A549 (cell line): ENCODE data around the gene NDUFB4. TPM values are rescaled to one million over a fixed set of nuclear protein-coding genes. Genes with fewer than 3 reads are reported as not detected.

Experiments
- ATAC-seq, 2 experiments: fragments of 200-7000 bp in 1 of 2; fragments of >200 bp in 1 of 2; cut with Nextera tagmentation in 1 of 2; cut with Tn5 transposase in 1 of 2; 3 replicates each; pipeline versions ENCODE4 v1.8.0 to v1.9.1; 2018 to 2020; ENCODE audit warnings: mild to moderate bottlenecking in 1 of 2, moderate library complexity in 1 of 2
- CTCF ChIA-PET: fragments of 300-600 bp; sonication (Branson Sonifier 250); formaldehyde crosslinking; extraction: SDS; loops from one replicate; lab custom pipeline; 2021; ENCODE audit warnings: antibody characterized with exemption, inconsistent platforms; lab: Yijun Ruan, JAX
- POLR2A ChIA-PET: fragments of 350-600 bp; formaldehyde crosslinking; extraction: SDS; loops from one replicate; lab custom pipeline; 2021; ENCODE audit warnings: antibody characterized with exemption, inconsistent platforms; lab: Yijun Ruan, JAX
- DNase-seq, 2 experiments: peaks; one replicate each; pipeline versions ENCODE4 v3.0.0 to v3.0.0-alpha.2; 2011 to 2016; ENCODE audit warnings: low read depth in 1 of 2, low spot score in 1 of 2
- FAIRE-seq: peaks from 2 replicates; lab custom pipeline; 2011; peaks lifted over from hg19 to GRCh38; lab: Jason Lieb, UNC
- H3K27ac ChIP-seq, 2 experiments: fragments of >200 bp; sonication (Bioruptor Twin); formaldehyde crosslinking; 3 replicates each; pipeline ENCODE4 v1.5.1; 2016 to 2017
- H3K4me1 ChIP-seq: fragments of >200 bp; sonication (Bioruptor Twin); formaldehyde crosslinking; 3 replicates; pipeline ENCODE4 v1.6.1; 2016
- H3K4me2 ChIP-seq: fragments of >200 bp; sonication (Bioruptor Twin); formaldehyde crosslinking; 3 replicates; pipeline ENCODE4 v1.6.1; 2016
- H3K4me3 ChIP-seq: fragments of >200 bp; sonication (Bioruptor Twin); formaldehyde crosslinking; 3 replicates; pipeline ENCODE4 v1.5.1; 2016
- H3K9me3 ChIP-seq: fragments of >200 bp; sonication (Bioruptor Twin); formaldehyde crosslinking; 3 replicates; pipeline ENCODE4 v1.6.1; 2016
- CEBPB ChIP-seq, 2 experiments: fragments of >200 bp in 1 of 2; sonication (Bioruptor Twin) in 1 of 2; formaldehyde crosslinking in 1 of 2; IDR thresholded peaks; 2 replicates each; pipeline ENCODE4 v1.6.1; 2012 to 2016
- CHD4 ChIP-seq: fragments of 200-600 bp; sonication (generic); IDR thresholded peaks from 2 replicates; pipeline ENCODE4 v1.6.1; 2016; ENCODE audit warnings: antibody characterized with exemption, mild to moderate bottlenecking, borderline replicate concordance
- EHF ChIP-seq: fragments of 250-450 bp; sonication (Bioruptor Pico); IDR thresholded peaks from 2 replicates; pipeline ENCODE4 v1.5.0; 2020; ENCODE audit warnings: mild to moderate bottlenecking
- EHMT2 ChIP-seq: fragments of 200-600 bp; sonication (generic); IDR thresholded peaks from 2 replicates; pipeline ENCODE4 v1.6.1; 2016; ENCODE audit warnings: antibody characterized with exemption, low read depth, mild to moderate bottlenecking, moderate library complexity
- EP300 ChIP-seq, 2 experiments: fragments of >200 bp; sonication (Bioruptor Twin); formaldehyde crosslinking; IDR thresholded peaks; 2 replicates in 1 of 2; 3 replicates in 1 of 2; pipeline ENCODE4 v1.6.1; 2016 to 2017
- FOSL2 ChIP-seq, 2 experiments: fragments of 450-650 bp in 1 of 2; fragments of >200 bp in 1 of 2; sonication (Bioruptor Twin) in 1 of 2; formaldehyde crosslinking; IDR thresholded peaks; 2 replicates each; pipeline versions ENCODE4 v1.5.0 to v1.6.1; 2016 to 2020; ENCODE audit warnings: mild to moderate bottlenecking in 1 of 2, moderate library complexity in 1 of 2
- GATA3 ChIP-seq: IDR thresholded peaks from 2 replicates; pipeline ENCODE4 v1.6.1; 2012; ENCODE audit warnings: borderline replicate concordance
- HDAC2 ChIP-seq: fragments of 200-600 bp; sonication (generic); IDR thresholded peaks from 2 replicates; pipeline ENCODE4 v1.6.1; 2016
- HEYL ChIP-seq: fragments of 250-450 bp; sonication (Bioruptor Pico); IDR thresholded peaks from 2 replicates; pipeline ENCODE4 v1.8.0; 2021; ENCODE audit warnings: mild to moderate bottlenecking, moderate library complexity
- HOXA7 ChIP-seq: fragments of 250-450 bp; sonication (Bioruptor Pico); IDR thresholded peaks from 2 replicates; pipeline ENCODE4 v1.5.0; 2020; ENCODE audit warnings: mild to moderate bottlenecking, moderate library complexity
- MAFK ChIP-seq: fragments of 450-650 bp; IDR thresholded peaks from 2 replicates; pipeline ENCODE4 v1.6.1; 2014; ENCODE audit not compliant: partially characterized antibody
- PBX3 ChIP-seq: IDR thresholded peaks from 2 replicates; pipeline ENCODE4 v1.6.1; 2012
- RFX5 ChIP-seq: fragments of 450-650 bp; IDR thresholded peaks from 2 replicates; pipeline ENCODE4 v1.7.1; 2014; ENCODE audit warnings: antibody characterized with exemption, mild to moderate bottlenecking, moderate library complexity
- SMC3 ChIP-seq: fragments of >200 bp; sonication (Bioruptor Twin); formaldehyde crosslinking; IDR thresholded peaks from 3 replicates; pipeline ENCODE4 v1.6.1; 2018; ENCODE audit warnings: inconsistent platforms
- SREBF2 ChIP-seq: fragments of 450-650 bp; IDR thresholded peaks from 2 replicates; pipeline ENCODE4 v1.6.1; 2014; ENCODE audit warnings: mild to moderate bottlenecking, moderate library complexity
- USF2 ChIP-seq: fragments of 450-650 bp; IDR thresholded peaks from 2 replicates; pipeline ENCODE4 v1.6.1; 2014; ENCODE audit warnings: antibody characterized with exemption
- ZSCAN20 ChIP-seq: fragments of 250-450 bp; sonication (Bioruptor Pico); IDR thresholded peaks from 2 replicates; pipeline ENCODE4 v1.8.0; 2022; ENCODE audit warnings: mild to moderate bottlenecking, moderate library complexity
- WGBS: methylation state at CpG from one replicate; pipeline ENCODE4 v1.1.6; 2017; ENCODE audit errors: missing lambda C conversion rate; 5-methylcytosine and 5-hydroxymethylcytosine counted together
- polyA plus RNA-seq, 4 experiments: library from polyadenylated mRNA; depleted of rRNA in 3 of 4; stranded (reverse); fragments of >200 nt; fragmentation: RNase III in 1 of 4; extraction: RNeasy Plus Mini Kit Qiagen cat#74134 plus additional on column Dnase treatment in 1 of 4; gene quantifications; 2 replicates in 3 of 4; 3 replicates in 1 of 4; pipeline ENCODE4 v1.2.3, GENCODE V29; 2011 to 2017
- TF ChIP-seq, protein P1 (sequence below): fragments of >200 bp; sonication (Bioruptor Twin); formaldehyde crosslinking; IDR thresholded peaks from 3 replicates; pipeline ENCODE4 v1.5.1; 2016
- TF ChIP-seq, protein P2 (sequence below): fragments of 250-450 bp; sonication (Bioruptor Pico); IDR thresholded peaks from 2 replicates; pipeline ENCODE4 v1.5.0; 2021; ENCODE audit warnings: mild to moderate bottlenecking, moderate library complexity, borderline replicate concordance
- TF ChIP-seq, protein P3 (sequence below): fragments of >200 bp; sonication (Bioruptor Twin); formaldehyde crosslinking; IDR thresholded peaks from 2 replicates; pipeline ENCODE4 v1.6.1; 2016
- TF ChIP-seq, protein P4 (sequence below): IDR thresholded peaks from 2 replicates; pipeline ENCODE4 v1.6.1; 2012; ENCODE audit warnings: low read depth, borderline replicate concordance
- TF ChIP-seq, protein P5 (sequence below): fragments of 150-350 bp; IDR thresholded peaks from 2 replicates; pipeline ENCODE4 v1.6.1; 2014; ENCODE audit warnings: low read depth, mild to moderate bottlenecking, low read length

Gene NDUFB4
- polyA plus RNA-seq, 2 of the 4 experiments (the other 2 are of a cell fraction), result 239 to 686 TPM

DNA sequence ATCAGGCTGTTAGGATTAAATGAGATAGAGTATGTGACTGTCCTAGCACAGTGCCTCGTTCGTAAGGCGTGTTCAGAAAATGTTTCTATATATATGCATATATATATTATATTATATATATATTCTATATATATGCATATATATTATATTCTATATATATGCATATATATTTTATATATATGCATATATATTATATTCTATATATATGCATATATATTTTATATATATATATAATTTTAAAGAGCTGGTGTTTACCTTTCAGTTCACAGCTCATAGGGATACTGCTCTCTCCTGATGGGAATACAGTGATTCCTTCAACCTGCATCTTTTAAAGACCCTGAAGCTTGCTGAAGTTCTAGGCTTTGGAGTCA lies 702 bp downstream of the NDUFB4 start:
- FAIRE-seq (no peak), ATAC-seq (no peak), DNase-seq (no peak)
- H3K4me1 ChIP-seq, result peaks cover 12% of the 10 kb centered on the region; the same call in 2 of the 3 replicates
- peak overlapping the region; percentile 94 for H3K27ac ChIP-seq
- CTCF ChIA-PET, result interaction anchor here (2.4 kb wide), 1 partner anchor 198 kb away, joined by 5 read pairs; no protein-coding TSS in a partner anchor
- TF ChIP-seq FOSL2 (IDR thresholded peaks at IDR 0.05) (no peak), FOSL2 (CRISPR knock-in tag; IDR thresholded peaks at IDR 0.05) (no peak), HEYL (CRISPR knock-in tag) (no peak), PBX3 (no peak), ZSCAN20 (CRISPR knock-in tag) (no peak), CHD4 (no peak), HDAC2 (no peak), SMC3 (no peak), RFX5 (no peak), EP300 (IDR thresholded peaks at IDR 0.05) (no peak), USF2 (no peak), EHF (CRISPR knock-in tag) (no peak), SREBF2 (no peak), HOXA7 (no peak)
- TF ChIP-seq, protein P1, sequence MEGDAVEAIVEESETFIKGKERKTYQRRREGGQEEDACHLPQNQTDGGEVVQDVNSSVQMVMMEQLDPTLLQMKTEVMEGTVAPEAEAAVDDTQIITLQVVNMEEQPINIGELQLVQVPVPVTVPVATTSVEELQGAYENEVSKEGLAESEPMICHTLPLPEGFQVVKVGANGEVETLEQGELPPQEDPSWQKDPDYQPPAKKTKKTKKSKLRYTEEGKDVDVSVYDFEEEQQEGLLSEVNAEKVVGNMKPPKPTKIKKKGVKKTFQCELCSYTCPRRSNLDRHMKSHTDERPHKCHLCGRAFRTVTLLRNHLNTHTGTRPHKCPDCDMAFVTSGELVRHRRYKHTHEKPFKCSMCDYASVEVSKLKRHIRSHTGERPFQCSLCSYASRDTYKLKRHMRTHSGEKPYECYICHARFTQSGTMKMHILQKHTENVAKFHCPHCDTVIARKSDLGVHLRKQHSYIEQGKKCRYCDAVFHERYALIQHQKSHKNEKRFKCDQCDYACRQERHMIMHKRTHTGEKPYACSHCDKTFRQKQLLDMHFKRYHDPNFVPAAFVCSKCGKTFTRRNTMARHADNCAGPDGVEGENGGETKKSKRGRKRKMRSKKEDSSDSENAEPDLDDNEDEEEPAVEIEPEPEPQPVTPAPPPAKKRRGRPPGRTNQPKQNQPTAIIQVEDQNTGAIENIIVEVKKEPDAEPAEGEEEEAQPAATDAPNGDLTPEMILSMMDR, result no peak
- TF ChIP-seq, protein P2, sequence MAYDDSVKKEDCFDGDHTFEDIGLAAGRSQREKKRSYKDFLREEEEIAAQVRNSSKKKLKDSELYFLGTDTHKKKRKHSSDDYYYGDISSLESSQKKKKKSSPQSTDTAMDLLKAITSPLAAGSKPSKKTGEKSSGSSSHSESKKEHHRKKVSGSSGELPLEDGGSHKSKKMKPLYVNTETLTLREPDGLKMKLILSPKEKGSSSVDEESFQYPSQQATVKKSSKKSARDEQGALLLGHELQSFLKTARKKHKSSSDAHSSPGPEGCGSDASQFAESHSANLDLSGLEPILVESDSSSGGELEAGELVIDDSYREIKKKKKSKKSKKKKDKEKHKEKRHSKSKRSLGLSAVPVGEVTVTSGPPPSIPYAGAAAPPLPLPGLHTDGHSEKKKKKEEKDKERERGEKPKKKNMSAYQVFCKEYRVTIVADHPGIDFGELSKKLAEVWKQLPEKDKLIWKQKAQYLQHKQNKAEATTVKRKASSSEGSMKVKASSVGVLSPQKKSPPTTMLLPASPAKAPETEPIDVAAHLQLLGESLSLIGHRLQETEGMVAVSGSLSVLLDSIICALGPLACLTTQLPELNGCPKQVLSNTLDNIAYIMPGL, result no peak
- TF ChIP-seq, protein P3, sequence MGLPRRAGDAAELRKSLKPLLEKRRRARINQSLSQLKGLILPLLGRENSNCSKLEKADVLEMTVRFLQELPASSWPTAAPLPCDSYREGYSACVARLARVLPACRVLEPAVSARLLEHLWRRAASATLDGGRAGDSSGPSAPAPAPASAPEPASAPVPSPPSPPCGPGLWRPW, result no peak
- TF ChIP-seq, protein P4, sequence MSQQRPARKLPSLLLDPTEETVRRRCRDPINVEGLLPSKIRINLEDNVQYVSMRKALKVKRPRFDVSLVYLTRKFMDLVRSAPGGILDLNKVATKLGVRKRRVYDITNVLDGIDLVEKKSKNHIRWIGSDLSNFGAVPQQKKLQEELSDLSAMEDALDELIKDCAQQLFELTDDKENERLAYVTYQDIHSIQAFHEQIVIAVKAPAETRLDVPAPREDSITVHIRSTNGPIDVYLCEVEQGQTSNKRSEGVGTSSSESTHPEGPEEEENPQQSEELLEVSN, result no peak
- H3K9me3 ChIP-seq, result no peaks in the 10 kb centered on the region
- POLR2A ChIA-PET, result interaction anchor here (0.6 to 1.8 kb wide), 4 partner anchors 18 to 198 kb away, joined by 4 to 9 read pairs (median 6); no protein-coding TSS in a partner anchor
- peak overlapping the region; percentile 81 for H3K4me3 ChIP-seq
- peak overlapping the region; percentile 72 for H3K4me2 ChIP-seq
- 56% methylated on average over 3 of the region's 3 CpGs for whole genome bisulfite sequencing

- no peak for DNase-seq
- peak overlapping the region; percentile 81 for H3K4me3 ChIP-seq
- no peak for TF ChIP-seq FOSL2 (IDR thresholded peaks at IDR 0.05)
- TF ChIP-seq FOSL2 (CRISPR knock-in tag; IDR thresholded peaks at IDR 0.05), result no peak
- TF ChIP-seq GATA3, result no peak
- no peak for TF ChIP-seq RFX5
- TF ChIP-seq, protein P1, result no peak
- TF ChIP-seq MAFK, result no peak
- TF ChIP-seq HEYL (CRISPR knock-in tag), result no peak
- TF ChIP-seq CEBPB (IDR thresholded peaks at IDR 0.05), result no peak
- TF ChIP-seq EHMT2, result no peak
- no peak for TF ChIP-seq CHD4
- TF ChIP-seq, protein P5, sequence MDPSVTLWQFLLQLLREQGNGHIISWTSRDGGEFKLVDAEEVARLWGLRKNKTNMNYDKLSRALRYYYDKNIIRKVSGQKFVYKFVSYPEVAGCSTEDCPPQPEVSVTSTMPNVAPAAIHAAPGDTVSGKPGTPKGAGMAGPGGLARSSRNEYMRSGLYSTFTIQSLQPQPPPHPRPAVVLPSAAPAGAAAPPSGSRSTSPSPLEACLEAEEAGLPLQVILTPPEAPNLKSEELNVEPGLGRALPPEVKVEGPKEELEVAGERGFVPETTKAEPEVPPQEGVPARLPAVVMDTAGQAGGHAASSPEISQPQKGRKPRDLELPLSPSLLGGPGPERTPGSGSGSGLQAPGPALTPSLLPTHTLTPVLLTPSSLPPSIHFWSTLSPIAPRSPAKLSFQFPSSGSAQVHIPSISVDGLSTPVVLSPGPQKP, result no peak
- TF ChIP-seq, all 56 proteins: peak for 0
- Histone ChIP-seq H3K4me2 (peak overlapping the region; percentile 72), H3K9me3 (no peaks in the 10 kb centered on the region), H3K4me1 (peaks cover 12% of the 10 kb centered on the region; the same call in 2 of the 3 replicates), H3K27ac (peak overlapping the region in 1 of 2 experiments; percentile 25; a peak in 2 of 6 replicates)
- ATAC-seq (no peak), FAIRE-seq (no peak)
- POLR2A ChIA-PET, result interaction anchor here (1.8 kb wide), 1 partner anchor 81 kb away, joined by 7 read pairs; no protein-coding TSS in a partner anchor
- CTCF ChIA-PET, result interaction anchor here (0.9 to 2.4 kb wide), 3 partner anchors 39 to 198 kb away, joined by 3 to 5 read pairs (median 3); no protein-coding TSS in a partner anchor
- 16% methylated on average over 1 of the region's 1 CpG for WGBS
Measured at GRCh38 chr3:120597445-120598049, 1.4 kb downstream of the NDUFB4 start.
